GM19043 (cell line): Measurements from ENCODE around the gene ITGB3.
"Not testable (repeated sequence)": the region's sequence is repeated elsewhere in the genome, so short reads cannot be mapped to it uniquely, and the experiment has no call there.

Experiments
- ATAC-seq: cut with Tn5 transposase; IDR thresholded peaks from one replicate; pipeline ENCODE4 v1.9.1; 2021; ENCODE audit warnings: low read depth; ENCODE audit not compliant: unreplicated experiment

Gene ITGB3

DNA sequence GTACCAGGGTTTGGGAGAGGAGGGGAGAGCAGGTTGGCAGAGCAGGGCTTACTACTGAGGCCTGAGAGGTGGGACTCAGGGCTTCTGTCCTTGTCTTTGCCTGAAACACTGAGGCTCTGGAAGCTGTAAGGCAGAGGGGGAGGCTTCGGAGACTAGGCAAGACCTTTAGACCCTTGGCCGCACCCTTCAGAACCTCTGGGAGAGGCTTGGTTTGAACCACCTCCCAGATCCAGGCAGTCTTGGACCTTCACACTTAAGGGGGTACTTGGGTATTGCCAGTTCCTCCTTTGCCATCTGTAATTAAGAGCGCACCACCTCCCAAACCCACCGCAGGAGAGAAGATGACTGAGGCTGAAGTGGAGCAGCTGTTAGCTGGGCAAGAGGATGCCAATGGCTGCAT, 31.6 kb upstream of the ITGB3 start:
- no peak for ATAC-seq

- ATAC-seq, result no peak
Measured at GRCh38 chr17:47223007-47223406, 30.6 kb upstream of the ITGB3 start.

DNA sequence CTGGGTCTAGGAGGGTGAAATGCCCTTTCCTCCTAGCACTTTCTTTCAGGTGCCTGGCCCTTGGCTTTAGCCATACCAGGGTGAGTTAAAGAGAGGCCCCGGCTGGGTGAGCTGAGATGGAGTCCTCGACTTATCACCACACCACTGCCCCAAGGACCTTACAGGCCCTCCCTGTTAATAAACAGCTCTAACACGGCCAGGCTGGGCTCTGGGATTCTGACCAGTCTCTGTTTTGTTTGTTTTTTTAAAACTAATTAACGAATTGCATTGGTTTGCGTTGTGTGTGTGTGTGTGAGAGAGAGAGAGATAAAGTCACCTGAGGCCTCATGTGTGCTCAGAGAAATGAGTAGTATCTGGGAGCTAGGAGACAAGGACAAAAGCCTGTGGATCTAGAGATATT, 30.2 kb upstream of the ITGB3 start:
- ATAC-seq, result no peak

DNA sequence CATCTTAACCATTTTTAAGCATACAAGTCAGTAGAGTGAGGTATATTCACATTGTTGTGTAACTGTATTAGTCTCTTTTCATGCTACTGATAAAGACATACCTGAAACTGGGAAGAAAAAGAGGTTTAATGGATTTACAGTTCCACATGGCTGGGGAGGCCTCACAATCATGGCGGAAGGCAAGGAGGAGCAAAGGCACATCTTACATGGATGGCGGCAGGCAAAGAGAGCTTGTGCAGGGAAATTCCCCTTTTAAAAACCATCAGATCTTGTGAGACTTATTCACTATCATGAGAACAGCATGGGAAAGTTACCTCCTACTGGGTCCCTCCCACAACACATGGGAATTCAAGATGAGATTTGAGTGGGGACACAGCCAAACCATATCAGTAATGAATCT, 29.6 kb upstream of the ITGB3 start:
- ATAC-seq, result not testable (repeated sequence)

DNA sequence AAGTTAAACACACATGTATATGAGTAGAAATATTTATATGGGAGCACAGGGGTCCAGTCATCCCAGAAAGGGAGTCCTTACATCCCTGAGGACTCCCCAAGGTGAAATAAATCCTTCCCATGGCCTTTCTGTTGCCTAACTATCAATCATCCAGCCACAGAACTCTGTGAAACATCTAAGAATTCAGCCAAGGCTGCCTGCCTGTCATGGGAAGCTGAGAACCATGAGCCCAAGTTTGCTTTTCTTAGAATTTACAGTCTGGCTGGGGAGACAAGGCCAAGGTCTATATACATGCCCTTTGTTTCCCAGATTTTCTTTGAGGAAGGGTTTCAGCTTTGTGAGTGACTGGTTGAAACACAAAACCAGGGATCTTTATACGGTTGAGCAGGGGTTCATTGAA, 28.7 kb upstream of the ITGB3 start:
- no peak for ATAC-seq

- no peak for ATAC-seq
Measured at GRCh38 chr17:47225436-47225858, 28.2 kb upstream of the ITGB3 start.

GRCh38 chr17:47225911-47226688, 27.5 kb upstream of the ITGB3 start:
- ATAC-seq, result no peak

DNA sequence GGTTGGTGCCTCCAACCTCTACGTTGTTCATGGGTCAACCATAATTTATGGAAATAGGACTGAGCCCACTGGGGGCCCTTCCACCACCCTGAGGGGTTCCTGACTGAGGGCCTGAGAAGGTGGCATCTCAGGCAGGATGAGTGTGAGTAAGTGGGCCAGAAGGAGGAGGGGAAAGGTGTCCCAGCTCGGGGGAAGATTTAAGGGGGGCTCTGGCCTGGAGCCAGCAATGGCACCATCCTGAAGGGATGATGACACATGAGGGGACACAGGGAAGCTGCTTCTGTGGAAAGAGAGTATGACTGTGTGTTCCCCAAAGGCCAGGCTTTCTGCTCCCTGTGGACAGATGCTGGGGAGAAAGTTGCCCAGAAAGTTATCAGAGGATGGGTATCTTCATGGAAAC, 25.8 kb upstream of the ITGB3 start:
- ATAC-seq, result no peak

DNA sequence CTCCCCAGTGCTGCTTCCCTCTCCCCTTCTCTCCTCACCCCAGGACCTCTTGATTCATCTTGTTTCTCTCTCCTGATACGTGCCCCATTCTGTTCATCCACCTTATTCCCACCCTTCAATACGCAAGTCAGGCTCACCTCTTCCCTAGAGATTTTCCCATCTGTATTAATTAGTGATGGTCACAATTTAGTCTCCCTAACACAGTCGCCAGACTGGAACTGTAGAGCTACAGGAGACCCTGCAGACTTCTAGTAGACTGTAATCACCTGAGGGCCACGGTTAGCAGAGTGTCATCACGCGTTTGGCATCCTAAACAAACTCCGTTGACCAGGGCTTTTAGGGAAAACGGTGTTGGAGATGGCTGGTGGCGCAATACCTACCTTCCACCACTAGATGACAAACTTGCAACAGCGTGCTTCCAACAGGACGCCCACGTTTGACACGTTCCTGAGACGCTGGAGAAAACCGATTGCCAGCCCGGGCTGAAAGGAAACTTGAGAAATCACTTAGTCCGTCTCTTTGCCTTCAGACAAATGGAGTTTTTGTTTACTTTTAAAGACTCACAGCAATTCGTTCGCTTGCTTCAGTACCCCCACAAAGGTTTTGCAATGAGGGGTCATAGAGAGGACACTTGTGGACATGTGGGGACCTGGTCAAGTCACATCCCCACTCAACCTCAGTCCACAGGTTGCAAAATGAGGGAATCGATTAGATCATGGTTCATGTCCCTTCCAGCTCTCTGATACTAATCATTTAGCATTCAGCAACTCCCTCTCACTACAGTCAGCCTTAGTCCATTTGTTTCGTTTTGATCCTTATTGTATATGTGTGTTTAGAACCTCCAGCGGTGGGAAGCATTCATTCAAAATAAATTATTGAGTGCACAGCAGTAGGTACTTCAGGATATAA, 23.8 kb upstream of the ITGB3 start:
- ATAC-seq, result no peak

DNA sequence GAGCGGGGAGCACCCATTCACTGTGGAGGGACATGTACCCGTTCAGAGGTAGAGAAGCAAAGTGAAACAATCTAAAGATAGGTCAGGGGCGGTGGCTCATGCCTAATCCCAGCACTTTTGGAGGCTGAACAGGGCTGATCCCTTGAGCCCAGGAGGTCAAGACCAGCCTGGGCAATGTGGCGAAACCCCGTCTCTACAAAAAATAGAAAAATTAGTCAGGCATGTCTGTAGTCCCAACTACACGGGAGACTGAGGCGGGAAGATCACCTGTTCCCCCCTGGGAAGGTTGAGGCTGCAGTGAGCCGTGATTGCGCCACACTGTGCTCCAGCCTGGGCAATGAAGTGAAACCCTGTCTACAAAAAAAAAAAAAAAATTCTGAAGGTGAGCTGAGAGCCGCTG, 22.8 kb upstream of the ITGB3 start:
- ATAC-seq, result no peak

- ATAC-seq, result no peak
Measured at GRCh38 chr17:47231334-47231733, 22.3 kb upstream of the ITGB3 start.

- ATAC-seq, result no peak
Measured at GRCh38 chr17:47231866-47232265, 21.8 kb upstream of the ITGB3 start.

- no peak for ATAC-seq
Measured at GRCh38 chr17:47232465-47232864, 21.2 kb upstream of the ITGB3 start.

DNA sequence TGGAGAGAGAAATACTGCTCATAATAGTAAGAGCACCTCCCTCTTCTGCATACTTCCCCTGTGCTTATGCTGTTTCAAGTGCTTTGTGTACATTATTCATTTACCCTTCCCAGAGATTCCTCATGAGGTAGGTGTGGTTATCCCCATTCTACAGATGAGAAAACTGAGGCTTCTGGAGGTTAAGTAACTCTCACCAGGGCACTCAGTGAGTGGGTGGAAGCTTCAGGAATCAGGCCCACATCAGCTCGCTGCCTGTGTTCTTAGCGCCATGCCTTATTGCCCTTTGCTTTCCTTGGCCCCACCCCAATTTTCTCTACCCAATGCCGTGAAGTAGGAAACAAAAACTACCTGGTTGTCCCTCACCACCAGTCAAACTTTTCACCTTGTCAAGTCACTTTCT, 18.1 kb upstream of the ITGB3 start:
- ATAC-seq, result no peak

- ATAC-seq, result no peak
Measured at GRCh38 chr17:47235923-47236322, 17.7 kb upstream of the ITGB3 start.

DNA sequence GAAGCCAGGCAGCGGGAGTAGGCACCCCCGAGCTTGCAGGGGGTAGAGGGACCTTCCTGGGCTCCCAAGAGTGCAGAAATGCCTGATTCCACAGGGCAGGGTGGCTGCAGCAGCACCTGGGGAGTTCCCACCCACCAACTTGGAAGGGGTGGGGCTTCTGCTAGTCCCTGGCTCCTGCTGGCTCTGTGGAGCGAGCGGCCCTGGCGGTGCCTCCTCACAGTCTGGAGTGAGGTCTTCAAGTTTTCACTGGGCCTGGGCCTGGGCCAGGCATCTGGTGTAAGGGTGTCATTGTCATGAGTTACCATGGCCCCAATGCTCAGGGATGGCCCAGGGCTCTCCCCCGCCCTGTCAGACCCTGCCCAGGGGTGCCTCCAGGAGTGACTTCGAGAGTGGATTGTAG, 15.8 kb upstream of the ITGB3 start:
- ATAC-seq, result no peak

DNA sequence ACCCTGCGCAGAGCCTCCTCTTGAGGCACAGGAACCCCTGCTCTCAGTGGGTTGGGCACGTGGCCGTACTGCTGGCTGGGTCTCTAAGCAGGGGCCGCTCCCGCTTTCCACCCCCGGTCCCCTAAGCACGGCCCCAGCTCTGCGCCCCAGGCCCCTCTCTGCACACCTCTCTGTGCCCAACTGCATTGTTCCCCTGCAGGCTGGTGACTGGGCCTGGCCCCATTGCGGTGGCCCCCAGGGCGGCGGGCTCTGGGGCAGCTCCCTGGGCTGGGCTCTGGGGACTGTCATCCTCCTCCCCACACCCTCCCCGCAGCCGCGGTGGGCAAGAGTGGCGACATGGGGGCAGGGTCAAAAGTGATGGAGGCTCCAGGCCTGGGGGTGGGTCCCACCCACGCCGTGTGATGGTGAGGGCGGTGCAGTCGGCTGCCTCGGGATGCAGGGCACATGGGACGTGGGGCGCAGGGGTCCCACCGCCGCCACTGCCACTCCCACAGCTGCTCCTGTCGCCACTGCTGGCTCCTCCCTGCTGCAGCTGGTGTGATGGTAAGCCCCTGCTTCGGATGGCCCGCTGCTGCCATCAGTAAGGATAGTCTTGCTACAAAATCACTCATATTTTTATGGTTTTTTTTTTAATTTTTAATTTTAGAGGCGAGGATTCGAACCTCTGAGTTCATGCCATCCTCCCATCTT, 15.2 kb upstream of the ITGB3 start:
- ATAC-seq, result no peak

DNA sequence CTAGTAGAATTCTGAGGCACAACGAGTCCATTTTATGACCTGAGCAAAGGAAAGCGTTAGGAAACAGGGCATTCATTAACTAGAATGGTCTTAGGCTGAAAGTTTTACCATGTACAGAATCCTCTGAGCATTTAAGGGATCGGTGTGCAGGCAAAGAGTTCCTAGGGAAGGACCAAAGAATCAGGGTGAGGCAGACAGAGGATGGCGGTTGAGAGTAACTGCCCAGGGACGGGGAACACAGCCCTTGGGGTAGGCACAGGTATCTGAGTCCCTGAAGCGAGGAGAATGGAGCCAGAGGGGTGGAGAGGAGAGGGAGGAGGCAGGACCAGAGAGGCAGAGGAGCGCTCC, 14.0 kb upstream of the ITGB3 start:
- ATAC-seq, result no peak

GRCh38 chr17:47239967-47240651, 13.5 kb upstream of the ITGB3 start:
- no peak for ATAC-seq

DNA sequence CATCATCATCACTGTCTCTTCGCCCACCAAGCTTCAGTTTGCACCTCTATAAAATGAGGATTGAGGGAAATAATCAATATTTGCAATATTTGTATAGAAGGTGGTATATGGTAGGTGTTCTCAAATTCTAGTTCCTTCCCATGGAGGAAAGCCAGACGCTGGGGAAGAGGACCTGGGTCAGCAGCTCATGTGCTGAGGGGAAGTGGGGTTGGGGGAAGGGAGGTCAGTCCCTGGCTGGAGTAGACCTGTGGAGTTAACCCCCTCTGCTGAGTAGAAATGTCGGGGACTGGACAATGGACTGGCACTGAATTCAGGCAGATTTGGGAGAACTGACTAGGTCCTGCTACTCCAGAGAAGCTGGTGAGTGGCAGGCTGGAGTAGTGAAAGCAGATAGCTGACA, 12.8 kb upstream of the ITGB3 start:
- no peak for ATAC-seq

- no peak for ATAC-seq
Measured at GRCh38 chr17:47242648-47243047, 11.0 kb upstream of the ITGB3 start.
